GM12875 (cell line): ENCODE results near the gene TEX52.

Experiments
- H3K4me3 ChIP-seq: one replicate; pipeline ENCODE4 v1.5.1; 2011; ENCODE audit warnings: low read depth, low read length, control low read depth
- CTCF ChIP-seq: IDR thresholded peaks from 2 replicates; pipeline ENCODE4 v1.5.1; 2011; ENCODE audit warnings: low read depth, mild to moderate bottlenecking, control low read depth, inconsistent platforms, low read length, moderate library complexity, borderline replicate concordance; ENCODE audit not compliant: insufficient read depth

TEX52 gene

GRCh38 chr12:2803635-2804392 lies 53.0 kb downstream of the TEX52 start:
- no peak for TF ChIP-seq CTCF
- no peak overlapping the region for H3K4me3 ChIP-seq

GRCh38 chr12:2801044-2801783 lies 55.6 kb downstream of the TEX52 start:
- no peak overlapping the region for H3K4me3 ChIP-seq
- TF ChIP-seq CTCF: no peak

GRCh38 chr12:2800046-2800570 lies 56.7 kb downstream of the TEX52 start:
- no peak overlapping the region for H3K4me3 ChIP-seq
- no peak for TF ChIP-seq CTCF
